ENCODE data around the gene PLXNA3.

The PLXNA3 gene

DNA sequence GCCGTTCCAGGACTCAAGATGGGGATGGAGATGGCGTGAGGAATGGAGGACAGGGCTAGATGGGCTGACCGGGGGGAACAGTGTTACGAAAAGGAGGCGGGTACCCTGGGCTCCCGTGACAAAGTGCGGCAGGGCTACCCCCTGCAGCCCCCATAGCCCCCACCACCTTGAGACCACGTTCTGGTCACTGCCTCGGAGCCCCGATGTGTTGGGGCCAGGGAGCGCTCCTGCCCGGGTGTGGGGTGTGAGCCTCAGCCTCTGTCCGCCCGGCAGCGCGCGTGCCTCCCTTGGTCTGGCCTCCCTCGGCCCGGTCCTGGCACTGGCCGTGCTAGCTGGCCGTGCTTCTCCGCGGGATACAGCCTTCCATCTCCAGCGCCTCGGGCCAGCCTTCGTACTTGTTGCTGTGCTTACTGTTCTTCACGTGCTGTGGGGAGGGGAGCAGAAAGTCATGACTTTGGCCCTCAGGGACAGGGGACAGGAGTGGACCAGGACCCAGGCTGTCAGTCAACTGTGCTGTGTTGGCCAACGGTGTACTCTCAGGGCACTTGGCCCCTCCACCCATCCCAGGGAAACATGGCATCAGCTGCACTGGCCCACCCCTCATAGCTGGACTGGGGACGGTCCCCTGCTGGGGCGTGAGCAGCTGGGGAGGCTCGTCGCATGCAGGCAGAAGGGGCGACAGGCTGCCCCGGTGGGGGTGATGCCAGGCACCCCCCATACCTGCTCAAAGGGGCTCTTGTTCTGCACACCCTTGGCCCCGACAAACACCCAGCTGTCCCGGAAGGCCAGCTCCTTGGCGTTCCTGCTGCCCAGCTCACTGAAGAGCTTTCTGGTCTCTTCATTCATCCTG is 48.6 kb downstream of the PLXNA3 start:
- DNase-seq = no peak

DNA sequence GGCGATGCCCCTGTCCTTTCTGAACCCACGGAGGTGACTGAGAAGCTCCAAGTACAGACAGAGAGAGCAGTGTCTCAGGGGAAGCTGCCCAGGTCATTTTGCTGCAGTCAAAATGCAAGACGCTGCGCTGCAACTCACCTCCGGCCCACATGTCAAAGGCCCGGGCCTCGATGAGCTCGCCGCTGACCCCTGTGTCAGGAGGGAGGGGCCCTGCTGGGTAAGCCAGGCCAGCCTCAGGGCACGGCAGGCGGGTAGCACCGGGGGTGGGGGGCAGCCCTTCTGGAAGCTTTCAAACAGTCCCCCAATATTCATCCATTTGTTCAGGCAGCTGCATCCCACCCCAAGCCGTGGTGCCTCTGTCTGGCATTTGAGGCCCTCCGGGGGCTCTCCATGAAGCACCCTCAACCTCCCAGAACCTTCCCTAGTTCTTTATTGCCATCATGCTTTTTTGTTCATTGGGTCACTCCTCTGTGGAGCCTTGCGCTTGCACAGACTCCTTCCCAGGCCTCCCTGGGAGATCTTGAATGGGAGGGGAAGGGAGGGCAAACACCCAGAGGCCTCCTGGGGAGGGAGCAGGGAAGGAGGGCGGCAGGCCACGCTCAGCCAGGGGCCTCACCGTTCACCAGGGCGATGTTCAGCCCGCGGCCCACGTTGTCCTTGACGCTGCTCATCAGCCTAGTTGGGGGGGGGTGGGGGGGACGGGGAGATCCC is 49.7 kb downstream of the PLXNA3 start:
- DNase-seq = no peak

- DNase-seq = no peak
Observed at GRCh38 chrX:154508384-154508745, 50.3 kb downstream of the PLXNA3 start.

DNA sequence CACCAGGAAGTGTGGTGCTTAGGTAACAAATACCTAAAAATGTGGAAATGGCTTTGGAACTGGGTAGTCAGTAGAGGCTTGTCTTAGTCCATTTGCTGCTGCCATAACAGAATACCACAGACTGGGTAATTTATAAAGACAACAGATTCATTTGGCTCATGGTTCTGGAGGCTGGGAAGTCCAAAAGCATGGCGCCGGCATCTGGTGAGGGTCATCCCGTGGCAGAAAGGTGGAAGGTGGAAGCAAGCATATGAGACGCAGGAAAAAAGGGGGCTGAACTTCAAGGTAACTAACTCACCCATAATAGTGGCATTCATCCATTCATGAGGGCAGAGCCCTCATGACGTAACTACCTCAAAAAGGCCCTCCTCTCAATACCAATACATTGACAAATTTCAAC is 51.4 kb downstream of the PLXNA3 start:
- DNase-seq = no peak

DNA sequence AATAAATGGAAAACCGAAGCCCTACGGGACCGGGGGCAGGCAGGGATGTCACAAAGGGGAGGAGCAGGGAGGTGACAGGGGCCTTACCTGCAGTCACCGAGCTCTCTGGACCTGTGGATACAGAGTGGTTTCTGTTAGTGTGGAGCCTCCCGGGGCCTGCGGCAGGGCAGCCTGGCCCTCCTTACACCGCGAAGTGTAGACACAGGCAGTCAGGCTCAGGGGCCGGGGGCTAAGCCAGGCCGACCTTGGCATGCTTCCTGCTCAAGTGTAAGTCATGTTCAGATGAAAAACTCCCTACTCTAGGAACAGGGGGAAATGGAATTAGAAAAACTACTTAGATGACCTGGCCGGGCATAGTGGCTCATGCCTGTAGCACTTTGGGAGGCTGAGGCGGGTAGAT is 53.7 kb downstream of the PLXNA3 start:
- DNase-seq = no peak

- DNase-seq = no peak
Observed at GRCh38 chrX:154512879-154513553, 54.9 kb downstream of the PLXNA3 start.

DNA sequence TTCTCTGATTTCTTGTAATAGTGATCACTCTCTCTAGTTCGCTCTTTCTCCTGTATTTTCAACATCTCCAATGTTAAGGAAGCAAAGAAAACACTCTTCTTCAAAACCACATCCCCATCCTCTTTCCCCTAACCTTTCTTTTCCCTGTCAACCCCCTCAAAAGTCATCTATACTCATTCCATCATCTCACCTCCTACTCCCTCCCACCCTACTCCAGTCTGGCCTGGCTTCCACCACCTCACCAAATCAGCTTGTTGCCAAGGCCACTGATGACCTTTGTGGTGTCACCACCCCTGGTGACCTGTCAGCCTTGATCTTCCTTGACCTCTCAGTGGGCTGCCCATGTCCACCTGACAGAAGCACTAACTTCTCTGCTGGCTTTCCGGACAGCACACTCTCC is 55.6 kb downstream of the PLXNA3 start:
- DNase-seq = no peak

DNA sequence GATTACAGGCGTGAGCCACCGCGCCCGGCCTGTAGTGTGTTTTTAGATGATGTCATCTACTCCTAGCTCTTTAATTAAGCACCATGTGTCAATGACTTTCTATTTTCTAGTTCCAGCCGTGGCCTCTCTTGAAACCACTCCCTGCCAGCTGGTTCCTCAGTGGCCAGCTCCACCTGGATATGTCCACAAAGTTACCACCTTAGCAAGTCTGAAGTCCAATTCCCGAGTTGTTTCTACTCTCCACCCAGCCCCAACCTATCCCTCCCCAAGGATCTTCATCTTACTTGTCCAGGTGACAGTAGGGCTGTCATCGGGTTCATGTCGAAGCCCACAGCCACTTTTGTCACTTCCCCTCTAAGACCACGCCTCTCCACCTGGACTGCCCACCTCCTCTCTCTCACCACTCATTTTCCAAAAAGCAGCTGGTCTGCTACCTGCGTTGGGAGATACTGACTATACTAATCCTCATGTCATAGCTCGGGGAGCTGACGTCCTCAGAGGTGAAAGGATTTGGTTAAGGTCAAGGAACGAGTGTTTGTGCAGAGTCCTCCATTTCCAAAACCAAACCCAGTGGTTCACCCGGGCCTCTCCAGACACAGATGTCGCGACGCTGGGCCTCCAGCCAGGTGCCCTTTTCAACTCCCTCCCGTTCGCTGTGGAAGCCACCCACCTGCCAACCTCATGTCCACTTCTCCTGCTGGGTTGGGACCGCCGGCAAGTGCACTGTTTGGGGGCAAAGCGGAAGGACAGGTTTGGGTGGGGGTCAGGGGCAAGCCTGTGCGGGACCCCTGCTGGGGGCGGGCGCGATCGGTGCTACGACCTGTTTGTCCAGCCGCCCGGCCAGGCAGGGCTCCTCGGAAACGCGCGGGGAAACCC is 57.2 kb downstream of the PLXNA3 start:
- no peak for DNase-seq

DNA sequence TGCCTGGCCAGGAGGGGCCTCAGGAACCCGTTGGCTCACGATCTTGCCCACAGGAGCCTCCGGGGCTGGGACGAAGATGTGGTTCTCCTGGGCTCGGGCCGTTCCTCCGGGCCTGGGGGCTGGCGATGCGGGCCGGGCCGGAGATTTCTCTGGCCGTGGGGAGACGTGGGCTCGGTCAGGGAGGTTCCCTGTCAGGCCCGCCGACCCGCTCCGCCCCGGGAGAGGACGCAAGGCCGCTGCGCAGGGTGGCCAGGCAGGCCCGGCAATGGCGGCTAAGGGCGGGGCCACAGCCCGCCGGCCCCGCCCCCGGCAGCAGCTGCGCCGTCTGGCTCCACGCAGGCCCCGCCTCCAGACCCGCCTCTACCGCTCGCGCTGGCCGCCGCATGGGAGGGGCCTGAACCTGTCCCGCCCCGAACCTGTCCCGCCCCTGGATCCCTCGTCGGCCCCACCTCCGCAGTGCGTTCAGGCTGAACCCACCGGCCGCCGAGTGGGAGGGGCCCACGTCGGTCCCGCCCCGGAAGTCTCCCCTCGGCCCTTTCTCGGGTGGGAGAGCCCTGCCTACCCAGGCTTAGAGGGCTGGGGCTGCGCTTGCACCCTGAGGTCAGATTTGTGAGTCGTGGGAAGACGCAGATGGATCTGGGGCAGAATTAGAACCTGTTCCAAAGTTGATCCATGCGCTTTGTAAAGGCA is 58.0 kb downstream of the PLXNA3 start, which contains the start of gene FAM3A:
FAM3A (minus strand) TSS at position 267 of the 690 bp plus-strand sequence. CDS start 460 bp downstream, outside the sequence.
- DNase-seq = peak; percentile 91 to 94

GRCh38 chrX:154516656-154517100 is 58.6 kb downstream of the PLXNA3 start:
- DNase-seq = no peak

DNA sequence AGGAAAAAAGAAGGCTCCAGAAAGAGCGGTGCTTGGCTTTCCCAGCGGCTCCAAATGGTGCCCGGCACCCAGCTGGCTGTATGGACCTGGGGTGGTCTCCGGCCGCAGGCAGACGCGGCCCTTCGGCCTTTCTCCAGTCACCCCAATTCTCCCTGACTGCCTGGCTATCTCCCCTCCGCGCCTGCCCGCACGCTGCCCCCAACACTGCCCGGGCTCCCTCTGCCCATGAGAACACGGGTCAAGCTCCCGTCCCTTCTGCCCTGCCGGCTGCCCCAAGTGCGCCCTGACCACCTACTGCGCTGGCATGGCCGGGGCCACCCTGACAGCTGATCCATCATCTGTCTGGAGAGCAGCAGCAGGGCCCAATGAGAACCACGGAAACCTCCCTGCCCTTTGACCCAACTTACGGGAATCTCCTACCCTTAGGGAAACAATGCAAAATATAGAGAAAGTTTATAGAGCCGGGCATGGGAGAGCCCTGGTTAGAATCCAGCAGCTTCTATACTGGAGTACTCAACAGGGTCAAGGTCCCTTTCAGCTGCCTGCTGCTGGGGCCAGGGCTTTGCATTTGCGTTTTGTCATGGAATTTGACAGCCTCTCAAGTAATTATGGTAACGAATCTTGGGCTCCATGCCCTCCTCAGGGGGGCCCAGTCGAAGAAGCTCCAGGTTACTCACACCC is 59.2 kb downstream of the PLXNA3 start:
- DNase-seq = no peak

DNA sequence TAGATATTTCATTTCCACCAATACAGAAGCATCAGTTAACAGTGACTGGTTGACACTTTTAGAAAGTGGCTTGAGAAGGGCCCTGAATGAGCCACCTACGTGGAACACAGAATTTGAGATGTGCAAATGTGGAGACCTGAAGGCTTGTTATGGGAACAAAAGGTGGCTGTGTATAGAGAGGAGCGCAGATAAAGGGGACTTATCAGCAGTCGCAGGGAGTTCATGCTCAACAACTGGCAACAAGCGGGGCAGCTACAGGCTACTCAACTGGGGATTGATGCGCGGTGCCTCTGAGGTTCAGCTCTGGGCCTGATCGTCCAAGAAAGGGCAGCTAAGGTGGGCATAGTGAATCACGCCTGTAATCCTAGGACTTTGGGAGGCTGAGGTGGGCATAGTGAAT is 61.3 kb downstream of the PLXNA3 start:
- DNase-seq = no peak

- no peak for DNase-seq
Observed at GRCh38 chrX:154525606-154526490, 67.8 kb downstream of the PLXNA3 start.

GRCh38 chrX:154526901-154527675 is 69.0 kb downstream of the PLXNA3 start:
- peak; percentile 26 to 60 for DNase-seq

All from NCI-H187 (cell line).